Esophagus muscularis mucosa (tissue), 4 donors: ENCODE results near the gene PIGC. TPM values are rescaled to one million over a fixed set of nuclear protein-coding genes. Genes with fewer than 3 reads are reported as not detected.

Experiments
- DNase-seq: peaks from one replicate; pipeline ENCODE4 v3.0.0-alpha.2; 2017; ENCODE audit errors: extremely low spot score
- H3K27ac ChIP-seq, 4 donors: fragments of 200-600 bp; sonication (generic); replicated peaks in 1 of 4; 1 replicate in 3 of 4; 2 replicates in 1 of 4; pipeline ENCODE4 v1.5.1; 2016 to 2019; ENCODE audit warnings: mild to moderate bottlenecking in 1 of 4
- H3K27me3 ChIP-seq, 4 donors: fragments of 200-600 bp; sonication (generic); one replicate each; pipeline versions ENCODE4 v1.5.1 to v1.6.0; 2016 to 2019
- H3K36me3 ChIP-seq, 4 donors: fragments of 200-600 bp; sonication (generic); one replicate each; pipeline ENCODE4 v1.5.1; 2016 to 2019
- H3K4me1 ChIP-seq, 4 donors: fragments of 200-600 bp; sonication (generic); one replicate each; pipeline ENCODE4 v1.5.1; 2016 to 2019
- H3K4me3 ChIP-seq, 4 donors: fragments of 200-600 bp; sonication (generic); 1 replicate in 2 of 4; 2 replicates in 2 of 4; pipeline ENCODE4 v1.5.1; 2016 to 2019; ENCODE audit warnings: mild to moderate bottlenecking in 4 of 4, moderate library complexity in 1 of 4
- H3K9me3 ChIP-seq, 4 donors: fragments of 200-600 bp; sonication (generic); 1 replicate in 3 of 4; 2 replicates in 1 of 4; pipeline ENCODE4 v1.5.1; 2016 to 2019
- EP300 ChIP-seq: sonication (generic); formaldehyde crosslinking; IDR thresholded peaks from one replicate; pipeline ENCODE4 v1.6.1; 2017; ENCODE audit warnings: antibody characterized with exemption
- POLR2A ChIP-seq: fragments of 450-650 bp; IDR thresholded peaks from one replicate; pipeline ENCODE4 v1.6.1; 2017; ENCODE audit warnings: antibody characterized with exemption, moderate library complexity, mild to moderate bottlenecking, low read depth
- POLR2AphosphoS5 ChIP-seq, 2 donors: sonication (generic); formaldehyde crosslinking; IDR thresholded peaks; one replicate each; pipeline ENCODE4 v1.6.1; 2017; ENCODE audit warnings: antibody characterized with exemption in 2 of 2
- WGBS: methylation state at CpG from one replicate; pipeline ENCODE4 v1.1.5; 2018; 5-methylcytosine and 5-hydroxymethylcytosine counted together
- intact Hi-C: fragments of 100-400 bp; cut with DNase I; formaldehyde crosslinking; loops from one replicate; pipeline ENCODE4 v1.15.1; 2023
- total RNA-seq, 4 donors: library from RNA; depleted of rRNA; stranded (reverse); fragments of >200 nt; gene quantifications; one replicate each; pipeline versions ENCODE4 v1.1.0 to v1.2.1, GENCODE V29; 2016
- TF ChIP-seq, protein P1 (sequence below), 3 experiments: fragments of 200-600 bp in 2 of 3; fragments of 450-650 bp in 1 of 3; sonication (generic) in 2 of 3; IDR thresholded peaks; one replicate each; pipeline ENCODE4 v1.5.1; 2017 to 2019; ENCODE audit warnings: antibody characterized with exemption in 3 of 3, mild to moderate bottlenecking in 2 of 3, moderate library complexity in 1 of 3

The PIGC gene
- total RNA-seq, 4 donors from 2014 or later = 18.9 to 25.7 (median 20.9) TPM

DNA sequence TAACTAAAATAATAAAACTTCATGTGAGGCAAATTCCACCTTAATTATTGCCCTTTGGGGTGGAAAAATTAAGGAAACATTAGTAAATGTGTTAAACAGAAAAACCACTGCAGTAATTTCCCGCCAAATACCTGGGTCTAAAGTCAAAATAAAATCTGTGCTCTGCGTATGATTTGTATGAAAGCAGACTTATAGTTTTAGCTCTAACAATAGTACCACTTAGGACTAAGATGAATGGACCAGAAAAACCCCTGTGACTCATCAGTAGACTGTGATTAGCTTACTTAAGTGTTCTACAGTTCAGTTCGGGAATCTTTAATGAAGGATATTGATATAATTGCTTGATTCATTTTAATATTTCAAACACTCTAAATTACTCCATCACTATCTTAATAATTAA, 46.6 kb downstream of the PIGC start:
- Histone ChIP-seq H3K27me3 (no peaks in the 10 kb centered on the region), H3K27ac (peak overlapping the region; percentile 75 to 82 (median 82)), H3K9me3 (no peaks in the 10 kb centered on the region), H3K4me1 (peaks cover 29 to 82% (median 70%) of the 10 kb centered on the region in 4 donors), H3K4me3 (no peak overlapping the region), H3K36me3 (no peaks in the 10 kb centered on the region)
- DNase-seq = no peak
- 36% methylated on average over 3 of the region's 3 CpGs for WGBS
- no peak for TF ChIP-seq POLR2AphosphoS5 (IDR thresholded peaks at IDR 0.05)
- intact Hi-C loops = loop anchor here (5.0 to 10.0 kb wide), 2 partner anchors 35 to 72 kb away; no protein-coding TSS in a partner anchor

DNA sequence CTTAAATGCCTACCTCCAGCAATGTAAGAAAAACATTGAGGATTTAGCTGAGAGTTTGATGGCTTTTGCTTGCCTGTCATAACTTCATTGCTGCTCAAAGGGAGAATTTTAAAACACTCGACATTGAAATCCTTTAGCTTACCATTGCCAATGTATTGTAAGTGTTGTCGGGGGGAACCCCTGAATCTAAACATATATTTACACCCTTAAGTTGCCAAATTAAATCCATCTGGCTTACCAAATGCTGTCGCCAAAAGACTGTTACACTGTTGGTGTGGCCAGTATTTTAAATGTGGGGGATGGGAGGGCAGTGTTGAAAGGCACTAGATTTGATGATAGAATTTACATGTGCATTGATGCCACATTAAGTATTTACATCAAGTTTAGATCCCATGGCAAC, 48.3 kb downstream of the PIGC start:
- Histone ChIP-seq H3K4me3 (no peak overlapping the region), H3K4me1 (peaks cover 29 to 92% (median 71%) of the 10 kb centered on the region in 4 donors), H3K27me3 (no peaks in the 10 kb centered on the region), H3K27ac (peak overlapping the region; percentile 1 to 69 (median 66)), H3K9me3 (no peaks in the 10 kb centered on the region), H3K36me3 (no peaks in the 10 kb centered on the region)
- no peak for DNase-seq
- TF ChIP-seq, protein P1, sequence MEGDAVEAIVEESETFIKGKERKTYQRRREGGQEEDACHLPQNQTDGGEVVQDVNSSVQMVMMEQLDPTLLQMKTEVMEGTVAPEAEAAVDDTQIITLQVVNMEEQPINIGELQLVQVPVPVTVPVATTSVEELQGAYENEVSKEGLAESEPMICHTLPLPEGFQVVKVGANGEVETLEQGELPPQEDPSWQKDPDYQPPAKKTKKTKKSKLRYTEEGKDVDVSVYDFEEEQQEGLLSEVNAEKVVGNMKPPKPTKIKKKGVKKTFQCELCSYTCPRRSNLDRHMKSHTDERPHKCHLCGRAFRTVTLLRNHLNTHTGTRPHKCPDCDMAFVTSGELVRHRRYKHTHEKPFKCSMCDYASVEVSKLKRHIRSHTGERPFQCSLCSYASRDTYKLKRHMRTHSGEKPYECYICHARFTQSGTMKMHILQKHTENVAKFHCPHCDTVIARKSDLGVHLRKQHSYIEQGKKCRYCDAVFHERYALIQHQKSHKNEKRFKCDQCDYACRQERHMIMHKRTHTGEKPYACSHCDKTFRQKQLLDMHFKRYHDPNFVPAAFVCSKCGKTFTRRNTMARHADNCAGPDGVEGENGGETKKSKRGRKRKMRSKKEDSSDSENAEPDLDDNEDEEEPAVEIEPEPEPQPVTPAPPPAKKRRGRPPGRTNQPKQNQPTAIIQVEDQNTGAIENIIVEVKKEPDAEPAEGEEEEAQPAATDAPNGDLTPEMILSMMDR (IDR thresholded peaks at IDR 0.05) = no peak
- TF ChIP-seq POLR2A = no peak
- no peak for TF ChIP-seq POLR2AphosphoS5 (IDR thresholded peaks at IDR 0.05)
- TF ChIP-seq EP300 = no peak
- intact Hi-C loops = loop anchor here (5.0 to 10.0 kb wide), 2 partner anchors 33 to 71 kb away; no protein-coding TSS in a partner anchor
- 67% methylated on average over 3 of the region's 3 CpGs for WGBS

DNA sequence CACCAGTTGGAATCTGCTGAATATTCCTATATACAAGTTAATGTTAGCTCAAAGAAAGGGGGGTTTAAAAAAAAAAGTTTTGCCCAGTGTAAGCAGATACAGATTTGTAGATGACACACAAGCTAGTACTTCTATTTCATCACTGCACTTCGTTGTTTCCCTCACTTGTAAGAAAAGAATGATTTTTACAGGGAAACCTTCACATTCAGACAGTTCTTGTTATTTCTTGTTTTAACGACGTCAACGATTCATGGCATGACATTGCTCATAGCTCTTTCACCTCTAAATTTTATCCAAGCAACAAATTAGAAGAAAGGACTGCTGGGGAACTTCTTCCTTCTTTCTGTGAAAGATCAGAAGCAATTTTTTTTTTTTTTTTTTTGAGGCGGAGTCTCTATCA, 49.1 kb downstream of the PIGC start:
- 79% methylated on average over 5 of the region's 5 CpGs for WGBS
- Histone ChIP-seq H3K9me3 (no peaks in the 10 kb centered on the region), H3K27ac (peak overlapping the region; percentile 64 to 70 (median 68)), H3K36me3 (no peaks in the 10 kb centered on the region), H3K4me1 (peaks cover 25 to 89% (median 68%) of the 10 kb centered on the region in 4 donors), H3K4me3 (no peak overlapping the region), H3K27me3 (no peaks in the 10 kb centered on the region)
- TF ChIP-seq POLR2AphosphoS5 (IDR thresholded peaks at IDR 0.05) (no peak), POLR2A (no peak), EP300 (no peak)
- no peak for DNase-seq
- intact Hi-C loops = loop anchor here (5.0 to 10.0 kb wide), 2 partner anchors 33 to 70 kb away; no protein-coding TSS in a partner anchor

DNA sequence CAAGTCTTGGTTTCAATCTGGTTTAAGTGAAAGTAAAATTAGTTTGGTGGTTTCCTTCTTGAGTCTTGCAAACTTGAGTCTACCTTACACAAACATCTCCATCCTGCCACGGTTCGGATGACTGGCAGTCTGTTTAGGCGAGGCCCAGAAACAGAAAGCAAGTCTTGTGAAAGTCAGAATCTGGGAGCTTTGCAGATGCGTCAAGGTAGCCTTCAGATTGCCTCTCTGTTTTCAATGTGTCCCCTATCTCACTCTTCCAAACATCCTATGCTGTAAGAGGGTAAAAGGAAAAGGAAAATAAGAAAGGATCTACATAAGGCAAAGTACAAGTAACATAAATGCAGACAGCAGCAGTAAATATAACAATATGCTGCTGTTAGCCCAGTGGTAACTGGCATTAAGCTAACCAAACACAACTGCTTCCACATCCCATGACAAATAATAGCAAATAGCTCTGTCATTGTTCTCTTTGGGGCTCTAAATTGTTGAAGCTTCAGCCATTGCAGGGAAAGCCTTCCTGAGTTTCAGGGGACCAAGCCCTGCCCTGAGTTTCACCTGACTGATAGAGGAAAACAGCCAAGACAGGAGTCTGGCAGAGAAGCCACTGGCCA, 49.6 kb downstream of the PIGC start:
- Histone ChIP-seq H3K4me3 (peak overlapping the region in 1 of 4 donors; percentile 0), H3K27ac (peak overlapping the region; percentile 64 to 70 (median 68)), H3K9me3 (no peaks in the 10 kb centered on the region), H3K36me3 (no peaks in the 10 kb centered on the region), H3K4me1 (peaks cover 22 to 84% (median 63%) of the 10 kb centered on the region in 4 donors), H3K27me3 (no peaks in the 10 kb centered on the region)
- DNase-seq = no peak
- 18% methylated on average over 4 of the region's 4 CpGs for WGBS
- intact Hi-C loops = loop anchor here (10.0 kb wide), 1 partner anchor 69 kb away; no protein-coding TSS in a partner anchor
- TF ChIP-seq POLR2AphosphoS5 (IDR thresholded peaks at IDR 0.05) (no peak), EP300 (no peak), POLR2A (no peak)
- TF ChIP-seq, protein P1 (IDR thresholded peaks at IDR 0.05) = no peak

DNA sequence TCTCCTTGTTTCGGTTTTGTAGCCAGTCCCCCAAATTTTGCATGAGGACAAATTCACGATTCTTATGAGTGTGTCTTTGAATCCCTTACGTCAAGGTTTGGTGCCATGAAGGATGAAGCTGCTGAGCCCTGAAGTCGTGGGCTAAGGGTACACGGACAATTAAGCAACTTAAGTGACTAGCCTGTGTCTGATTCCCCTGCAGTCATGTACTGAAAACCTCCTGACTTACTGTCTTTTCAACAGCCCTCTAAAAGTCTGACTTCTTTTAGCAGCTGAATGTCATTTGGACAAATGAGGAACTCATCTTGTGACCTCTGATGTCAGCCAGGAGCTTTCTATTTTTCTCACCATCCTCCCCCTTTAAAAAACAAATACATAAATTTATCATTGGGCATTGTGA, 50.5 kb downstream of the PIGC start:
- no peaks in the 10 kb centered on the region for H3K9me3 ChIP-seq
- TF ChIP-seq, protein P1 (IDR thresholded peaks at IDR 0.05) = no peak
- DNase-seq = no peak
- peak overlapping the region; percentile 64 to 70 (median 68) for H3K27ac ChIP-seq
- H3K36me3 ChIP-seq = no peaks in the 10 kb centered on the region
- H3K4me3 ChIP-seq = no peak overlapping the region
- peaks cover 15 to 75% (median 54%) of the 10 kb centered on the region in 4 donors for H3K4me1 ChIP-seq
- no peaks in the 10 kb centered on the region for H3K27me3 ChIP-seq
- intact Hi-C loops = loop anchor here (10.0 kb wide), 1 partner anchor 69 kb away; no protein-coding TSS in a partner anchor
- WGBS = 61% methylated on average over 5 of the region's 5 CpGs
